NOMO-1 treated with DMSO at 0.1 percent for 48 hours (cell line): Measurements from ENCODE around the gene NAT16.
A peak's percentile ranks its signal among the peaks of the same experiment; 100 is the strongest.

Experiments used
- DNase-seq: peaks from one replicate; lab custom pipeline; 2025; ENCODE audit not compliant: unreplicated experiment; lab: John Stamatoyannopoulos, UW

Gene NAT16

DNA sequence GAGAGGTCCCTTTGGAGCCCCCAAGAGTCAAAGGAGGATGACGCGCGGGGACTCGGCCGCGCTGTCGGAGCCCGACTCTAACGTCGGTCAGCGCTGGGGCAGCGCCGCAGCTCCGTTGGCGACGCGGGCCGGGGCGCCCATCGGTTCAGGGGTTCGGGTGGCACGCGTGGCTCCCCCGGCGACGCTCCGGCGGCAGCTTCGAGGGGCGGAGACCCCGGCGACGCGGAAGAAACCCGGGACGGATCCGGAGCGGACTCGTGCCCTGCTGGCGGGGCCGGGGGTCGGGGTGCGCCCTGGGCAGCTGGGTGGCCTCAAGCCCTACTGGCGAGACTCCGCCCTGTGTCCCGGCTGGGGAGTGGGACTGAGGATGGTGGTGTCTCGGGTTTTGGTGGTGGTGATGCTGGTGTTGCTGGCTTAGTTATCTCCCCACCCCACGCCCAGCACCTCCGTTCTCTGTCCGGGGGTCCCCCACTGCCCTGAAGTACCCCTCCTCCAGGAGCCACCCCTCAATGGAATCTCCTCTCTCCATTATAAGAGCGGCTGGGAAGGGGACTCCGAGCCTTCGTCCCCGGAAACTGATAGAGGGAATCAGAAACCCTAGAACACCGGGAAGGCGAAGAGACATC lies at the start of gene NAT16:
Gene NAT16, minus strand, starts transcription at position 164 of the 626 bp plus-strand sequence. CDS start 5,486 bp downstream, outside the sequence.
- DNase-seq = no peak

DNA sequence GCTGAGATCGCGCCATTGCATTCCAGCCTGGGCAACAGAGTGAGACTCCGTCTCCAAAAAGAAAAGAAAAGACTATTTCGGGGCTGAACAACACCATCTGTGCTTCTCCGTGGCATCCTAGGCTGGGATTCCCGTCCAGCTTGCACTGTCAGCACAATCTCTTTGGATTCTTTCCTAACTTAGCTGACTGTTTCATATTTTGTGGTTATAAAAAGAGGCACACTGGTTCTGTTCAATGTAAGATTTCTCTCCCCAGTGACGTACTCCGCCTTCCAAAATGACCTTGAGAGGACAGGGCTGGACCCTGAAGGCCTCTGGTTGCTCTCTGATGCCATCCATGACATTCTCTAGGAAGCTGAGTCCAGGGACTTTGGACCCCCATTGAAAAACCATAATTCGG lies 46.6 kb upstream of the NAT16 start:
- no peak for DNase-seq

DNA sequence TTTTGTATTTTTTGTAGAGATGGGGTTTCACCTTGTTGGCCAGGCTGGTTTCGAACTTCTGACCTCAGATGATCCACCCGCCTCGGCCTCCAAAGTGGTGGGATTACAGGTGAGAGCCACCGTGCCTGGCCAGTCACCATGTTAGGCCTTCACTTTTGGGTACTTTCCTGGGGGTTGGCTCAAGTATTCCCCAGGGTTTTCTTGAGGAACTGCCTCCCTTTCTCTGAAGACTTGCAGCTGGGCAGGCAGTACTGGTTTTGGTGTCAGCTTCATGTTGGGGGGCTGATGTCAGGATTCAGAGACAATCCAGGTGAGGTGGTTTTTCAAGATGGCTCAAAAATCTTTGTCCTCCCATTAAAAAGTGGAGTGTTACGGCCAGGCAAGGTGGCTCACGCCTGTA lies 45.6 kb upstream of the NAT16 start:
- no peak for DNase-seq

DNA sequence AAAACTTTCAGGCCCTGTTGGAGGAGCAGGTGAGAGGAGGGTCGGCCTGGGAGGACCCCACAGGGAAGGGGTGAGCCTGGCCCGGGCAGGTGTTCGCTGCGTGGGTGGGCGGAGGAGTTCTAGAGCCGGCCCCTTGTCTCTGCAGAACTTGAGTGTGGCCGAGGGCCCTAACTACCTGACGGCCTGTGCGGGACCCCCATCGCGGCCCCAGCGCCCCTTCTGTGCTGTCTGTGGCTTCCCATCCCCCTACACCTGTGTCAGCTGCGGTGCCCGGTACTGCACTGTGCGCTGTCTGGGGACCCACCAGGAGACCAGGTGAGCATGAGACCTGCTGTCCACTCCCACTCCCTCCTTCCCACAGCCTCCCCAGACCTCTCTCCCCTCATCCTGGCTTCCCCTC lies 43.4 kb upstream of the NAT16 start:
- no peak for DNase-seq

DNA sequence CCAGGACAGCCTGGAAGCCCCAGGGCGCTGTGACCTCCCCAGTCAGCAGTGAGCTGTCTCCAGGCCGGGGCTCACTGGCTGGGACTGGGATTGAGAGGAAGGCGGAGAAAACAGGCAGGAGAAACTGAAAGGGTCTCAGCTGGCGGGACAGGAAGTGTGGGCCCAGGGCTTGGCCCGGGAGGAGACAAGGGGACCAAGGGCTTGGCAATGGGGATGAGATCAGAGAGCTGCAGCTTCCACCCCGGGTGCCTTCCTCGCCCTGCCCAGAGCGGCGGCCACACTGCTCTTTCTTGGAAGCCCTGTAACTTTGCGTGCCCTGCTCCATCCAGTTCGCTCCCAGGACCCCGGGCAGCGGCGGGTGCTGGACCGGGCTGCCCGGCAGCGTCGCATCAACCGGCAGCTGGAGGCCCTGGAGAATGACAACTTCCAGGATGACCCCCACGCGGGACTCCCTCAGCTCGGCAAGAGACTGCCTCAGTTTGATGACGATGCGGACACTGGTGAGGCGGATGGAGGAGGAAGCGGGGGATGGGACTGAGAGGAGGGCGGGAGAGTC lies 42.3 kb upstream of the NAT16 start:
- no peak for DNase-seq

DNA sequence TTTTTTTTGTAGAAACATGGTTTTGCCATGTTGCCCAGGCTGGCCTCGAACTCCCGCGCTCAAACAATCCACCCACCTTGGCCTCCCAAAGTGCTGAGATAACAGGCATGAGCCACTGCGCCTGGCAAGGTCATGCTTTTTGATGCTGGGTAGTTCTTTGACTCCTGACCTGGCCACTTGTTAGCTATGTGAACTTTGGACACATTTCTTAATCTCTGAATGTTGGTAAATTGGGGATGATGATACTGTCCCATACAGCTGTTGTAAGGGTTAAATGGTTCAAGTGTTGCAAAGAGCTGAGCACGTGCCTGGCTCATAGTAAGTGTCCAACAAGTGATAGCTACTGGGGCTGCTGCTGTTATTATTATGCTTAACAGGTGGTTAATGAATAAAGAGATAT lies 40.2 kb upstream of the NAT16 start:
- no peak for DNase-seq

DNA sequence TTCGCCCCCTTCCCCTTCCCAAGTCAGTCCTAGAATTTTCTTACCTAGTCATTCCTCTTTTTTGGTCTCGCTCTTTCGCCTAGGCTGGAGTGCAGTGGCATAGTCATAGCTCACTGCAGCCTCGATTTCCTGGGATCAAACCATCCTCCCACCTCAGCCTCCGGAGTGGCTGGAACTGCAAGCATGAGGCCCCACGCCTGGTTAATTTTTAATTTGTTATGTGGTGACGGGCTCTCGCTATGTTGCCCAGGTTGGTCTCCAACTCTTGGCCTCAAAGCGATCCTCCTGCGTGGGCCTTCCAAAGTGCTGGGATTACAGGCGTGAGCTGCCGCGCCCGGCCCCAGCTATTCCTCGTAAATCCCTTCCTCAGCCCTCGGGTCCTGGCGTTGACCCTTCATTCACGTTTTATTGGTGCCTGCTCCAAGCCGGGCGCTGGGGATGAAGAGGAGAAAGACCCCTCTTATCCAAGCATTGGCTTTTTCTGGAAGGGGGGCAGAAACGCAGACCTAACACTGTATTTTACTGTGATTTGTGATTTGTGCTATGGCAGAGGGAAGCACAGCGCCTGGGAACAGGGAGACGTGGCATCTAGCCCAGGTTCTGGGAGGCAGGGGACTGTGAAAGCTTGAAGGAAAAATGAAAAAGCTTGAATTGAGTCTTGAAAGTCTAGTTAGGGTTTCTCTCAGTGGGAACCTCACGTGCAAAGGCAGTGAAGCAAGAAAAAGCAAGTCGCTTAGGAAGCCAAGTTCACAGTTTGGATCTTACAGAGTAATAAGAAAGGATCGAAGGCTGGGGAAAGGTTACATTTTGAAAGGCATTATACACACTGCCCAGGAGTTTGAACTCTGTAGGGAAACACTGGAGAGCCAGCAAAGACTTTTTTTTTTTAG lies 38.4 kb upstream of the NAT16 start:
- DNase-seq = no peak

DNA sequence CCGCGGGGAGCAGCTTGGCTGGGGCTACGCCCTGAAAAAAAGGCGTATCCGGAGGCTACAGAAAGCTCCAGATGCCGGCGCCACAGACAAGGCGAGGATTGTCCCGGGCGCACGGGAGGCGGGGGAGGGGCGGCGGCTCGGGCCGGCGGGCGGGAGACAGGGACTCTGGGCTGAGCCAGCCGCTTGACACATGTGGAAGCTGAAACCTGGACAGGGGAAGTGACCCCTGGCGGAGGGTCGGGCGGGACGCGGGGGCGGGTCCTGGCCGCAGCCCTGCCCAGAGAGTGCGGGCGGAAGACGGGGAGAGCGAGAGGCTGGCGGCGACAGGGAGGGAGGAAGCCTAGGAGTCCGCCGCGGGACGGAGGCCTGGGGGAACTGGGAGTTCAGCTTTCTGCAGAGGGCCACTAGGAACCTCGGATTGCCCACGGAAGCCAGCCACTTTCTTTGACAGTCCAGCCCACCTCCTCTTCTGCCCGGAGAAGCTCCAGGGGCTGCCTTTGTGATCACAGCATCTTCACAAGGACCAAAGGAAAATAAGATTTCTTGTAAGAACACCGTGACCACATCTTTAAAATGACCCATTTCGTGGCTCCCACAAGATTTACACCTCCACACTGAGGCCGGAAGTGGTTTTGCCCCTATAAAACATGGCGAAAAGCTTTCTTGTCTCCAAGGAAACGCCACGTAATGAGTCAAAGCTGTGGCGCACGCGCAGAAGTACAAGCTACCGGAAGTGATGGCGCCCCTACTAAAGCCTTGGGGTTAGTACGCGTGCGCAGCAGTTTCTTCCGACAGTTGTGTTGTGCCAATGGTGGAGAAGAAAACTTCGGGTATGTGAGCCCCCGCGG lies 37.5 kb upstream of the NAT16 start, which contains the start of the genes PLOD3 and ZNHIT1:
Gene PLOD3, minus strand, starts transcription at position 194 of the 848 bp plus-strand sequence. CDS start 307 bp downstream, outside the sequence.
Gene ZNHIT1, plus strand, starts transcription at position 778 of the 848 bp plus-strand sequence. Its CDS starts 31 bp downstream, at position 809.
- DNase-seq = peak; percentile 99

DNA sequence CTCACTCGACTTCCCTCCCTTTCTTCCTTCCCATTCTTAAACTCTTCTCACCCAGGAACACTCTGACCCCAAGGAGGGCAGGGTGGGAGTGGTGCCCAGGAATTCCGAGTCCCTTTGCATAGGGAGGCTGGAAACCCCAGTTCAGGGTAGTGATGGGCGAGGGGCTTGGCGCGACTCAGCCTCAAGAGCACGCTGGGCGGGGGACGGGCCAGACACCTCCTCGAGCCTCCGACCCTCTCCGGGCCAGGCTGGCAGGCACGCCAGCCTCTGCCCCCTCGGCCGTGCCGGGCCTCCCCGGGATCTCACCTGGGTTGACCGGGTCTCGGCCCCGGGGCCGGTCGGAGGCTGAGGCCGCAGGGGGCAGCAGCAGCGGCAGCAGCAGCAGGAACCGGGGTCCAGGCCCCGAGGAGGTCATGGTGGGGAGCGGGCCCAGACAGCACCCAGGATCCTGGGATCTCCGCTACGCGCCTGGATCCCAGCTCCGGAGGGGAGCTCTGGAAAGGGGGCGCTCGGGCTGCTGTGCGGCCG lies 36.8 kb upstream of the NAT16 start:
- no peak for DNase-seq

DNA sequence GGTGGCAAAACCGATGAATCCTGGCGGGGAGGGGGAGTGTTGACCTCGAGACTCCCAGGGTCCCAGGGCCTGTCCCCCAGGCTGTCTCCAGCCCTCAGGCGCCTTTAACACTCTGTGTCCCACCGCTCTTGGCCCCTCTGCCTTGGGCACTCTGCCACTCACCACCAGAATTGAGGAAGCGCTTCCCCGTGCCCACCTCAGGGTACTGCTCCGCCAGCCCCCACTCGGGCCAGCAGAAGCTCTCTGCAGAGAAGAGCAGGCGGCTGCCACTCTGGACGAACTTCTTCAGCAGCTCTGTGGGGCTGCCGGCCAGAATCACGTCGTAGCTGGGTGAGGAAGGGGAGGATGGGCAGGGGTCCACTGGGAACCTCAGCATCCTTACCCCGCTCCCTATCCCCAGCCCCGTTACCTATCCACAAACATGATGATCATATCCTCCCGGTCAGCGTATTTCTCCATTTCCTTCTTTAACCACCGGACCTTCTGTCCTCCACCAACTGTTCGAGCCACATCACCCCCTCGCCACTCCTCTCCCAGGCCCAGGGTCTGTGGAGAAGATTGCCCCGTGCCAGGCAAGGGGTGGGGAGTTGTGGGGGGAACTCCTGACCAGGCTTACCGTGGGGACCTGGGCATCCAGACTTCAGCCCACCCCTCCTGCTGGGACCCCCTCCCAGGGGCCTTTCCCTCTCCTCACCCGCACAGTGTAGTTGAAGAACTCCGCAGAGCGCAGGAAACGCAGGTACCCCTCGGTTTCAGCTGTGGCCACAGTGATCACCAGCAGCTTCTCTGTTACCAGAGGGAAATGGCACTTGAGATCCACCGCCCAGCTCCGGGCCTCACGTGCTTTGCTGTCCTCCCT lies 36.1 kb upstream of the NAT16 start:
- peak; percentile 22 for DNase-seq

DNA sequence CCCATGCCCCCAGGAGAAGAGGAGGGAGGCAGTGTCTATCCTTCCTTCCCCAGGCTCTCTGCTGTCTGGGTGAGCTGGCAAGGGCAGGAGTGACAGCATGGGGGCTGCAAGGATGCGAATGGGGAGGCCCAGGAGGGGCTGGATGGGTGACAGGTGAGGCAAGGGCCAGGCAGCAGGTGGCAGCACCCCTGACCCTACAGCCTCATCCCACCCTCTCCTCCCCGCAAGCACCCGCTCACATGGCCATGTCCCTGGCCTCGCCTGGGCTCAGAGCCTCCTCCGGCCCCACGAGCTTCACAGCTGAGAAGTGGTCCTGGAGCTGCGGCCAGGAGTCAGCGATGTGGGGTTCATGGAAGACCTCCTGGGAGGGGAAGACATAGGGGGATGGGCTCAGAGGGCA lies 31.9 kb upstream of the NAT16 start:
- no peak for DNase-seq

DNA sequence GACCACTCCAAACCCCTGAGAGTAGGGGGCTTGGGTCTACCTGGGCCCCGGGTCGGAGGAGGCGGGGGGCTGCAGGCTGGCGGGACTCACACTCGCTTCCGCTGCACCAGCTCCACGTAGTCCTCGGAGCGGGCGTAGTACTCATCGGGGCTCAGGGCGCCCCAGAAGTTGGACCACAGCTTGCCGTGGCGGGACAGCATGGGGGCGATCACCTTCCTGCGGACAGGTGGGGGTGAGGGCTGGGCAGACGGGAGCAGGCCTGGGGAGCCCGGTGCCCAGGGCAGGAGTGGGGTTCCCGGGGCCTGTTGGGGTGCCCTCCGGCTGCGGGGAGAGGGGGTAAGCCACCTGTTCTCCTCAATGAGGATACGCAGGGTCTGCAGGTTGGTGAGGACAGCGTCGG lies 31.4 kb upstream of the NAT16 start:
- no peak for DNase-seq

DNA sequence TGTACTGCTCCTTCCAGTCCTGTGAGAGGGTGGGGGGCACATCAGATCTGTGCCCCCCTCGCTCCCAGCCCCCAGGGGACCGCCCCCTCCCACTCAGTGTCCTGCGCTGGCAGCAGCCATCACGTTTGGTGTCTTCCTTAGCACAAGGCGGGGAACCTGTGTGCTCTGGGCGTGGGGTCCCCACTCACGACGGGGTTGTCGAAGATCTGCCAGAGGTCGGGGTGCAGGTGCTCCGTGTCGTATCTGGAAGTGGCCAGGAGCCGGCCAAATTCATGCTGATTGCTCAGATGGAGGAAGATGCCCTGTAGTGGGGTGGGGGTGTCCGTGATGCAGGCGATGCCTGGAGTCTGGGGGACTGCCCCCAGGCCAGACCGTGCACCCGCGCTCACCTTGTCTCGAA lies 30.1 kb upstream of the NAT16 start:
- DNase-seq = no peak

DNA sequence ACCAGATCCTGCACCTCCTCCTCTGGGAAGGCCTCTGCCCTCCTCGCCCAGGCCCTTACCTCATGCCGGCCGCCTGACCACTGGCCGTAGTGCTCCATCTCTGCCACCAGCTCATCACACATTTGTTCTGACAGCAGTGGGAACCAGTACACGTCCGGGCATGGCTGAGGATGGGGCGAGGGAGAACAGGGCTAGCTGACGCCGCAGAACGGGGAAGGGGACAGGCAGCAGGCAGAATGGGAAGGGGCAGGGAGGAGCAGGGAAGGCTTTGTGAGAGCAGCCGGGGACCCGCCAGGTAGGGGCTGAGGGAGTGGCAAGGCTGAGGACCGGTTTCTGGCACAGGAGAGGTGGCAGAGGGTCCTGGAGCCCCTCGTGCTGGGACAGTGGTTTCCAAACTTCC lies 28.7 kb upstream of the NAT16 start:
- no peak for DNase-seq

DNA sequence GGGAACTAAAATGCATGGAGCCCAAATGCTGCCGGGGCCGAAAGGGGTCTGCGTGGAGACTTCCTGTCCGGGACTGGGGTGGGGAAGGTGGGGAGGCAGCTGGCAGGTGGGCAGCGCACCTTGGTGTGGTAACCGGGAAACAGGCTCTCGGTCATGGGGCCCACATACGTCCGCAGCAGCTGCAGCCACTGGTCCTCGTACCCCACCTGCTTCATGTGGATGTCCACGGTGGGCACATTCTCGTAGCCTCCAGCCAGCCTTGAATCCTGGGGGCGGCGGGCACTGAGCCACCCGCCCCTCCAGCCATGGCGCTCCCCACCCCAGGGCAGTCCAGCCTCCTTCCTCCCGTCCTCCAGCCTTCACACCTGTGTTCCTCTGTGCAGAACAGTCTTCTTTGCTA lies 27.4 kb upstream of the NAT16 start:
- no peak for DNase-seq

DNA sequence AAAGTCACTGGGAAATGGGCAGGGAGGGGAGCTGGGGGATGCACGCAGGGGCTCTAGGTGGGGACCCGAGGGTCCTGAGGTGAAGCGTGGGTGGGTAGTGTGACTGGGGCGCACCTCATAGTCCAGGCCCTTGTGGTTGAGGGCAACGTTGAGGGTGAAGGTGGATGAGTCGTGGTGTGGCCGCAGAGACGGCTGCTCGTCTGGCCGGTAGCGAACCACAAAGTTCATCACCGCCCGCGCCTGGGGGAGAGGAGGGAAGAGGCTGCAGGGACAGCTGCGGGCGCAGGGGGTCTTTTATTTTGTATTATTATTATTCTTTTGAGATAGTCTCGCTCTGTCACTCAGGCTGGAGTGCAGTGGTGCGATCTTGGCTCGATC lies 26.6 kb upstream of the NAT16 start:
- DNase-seq = no peak

DNA sequence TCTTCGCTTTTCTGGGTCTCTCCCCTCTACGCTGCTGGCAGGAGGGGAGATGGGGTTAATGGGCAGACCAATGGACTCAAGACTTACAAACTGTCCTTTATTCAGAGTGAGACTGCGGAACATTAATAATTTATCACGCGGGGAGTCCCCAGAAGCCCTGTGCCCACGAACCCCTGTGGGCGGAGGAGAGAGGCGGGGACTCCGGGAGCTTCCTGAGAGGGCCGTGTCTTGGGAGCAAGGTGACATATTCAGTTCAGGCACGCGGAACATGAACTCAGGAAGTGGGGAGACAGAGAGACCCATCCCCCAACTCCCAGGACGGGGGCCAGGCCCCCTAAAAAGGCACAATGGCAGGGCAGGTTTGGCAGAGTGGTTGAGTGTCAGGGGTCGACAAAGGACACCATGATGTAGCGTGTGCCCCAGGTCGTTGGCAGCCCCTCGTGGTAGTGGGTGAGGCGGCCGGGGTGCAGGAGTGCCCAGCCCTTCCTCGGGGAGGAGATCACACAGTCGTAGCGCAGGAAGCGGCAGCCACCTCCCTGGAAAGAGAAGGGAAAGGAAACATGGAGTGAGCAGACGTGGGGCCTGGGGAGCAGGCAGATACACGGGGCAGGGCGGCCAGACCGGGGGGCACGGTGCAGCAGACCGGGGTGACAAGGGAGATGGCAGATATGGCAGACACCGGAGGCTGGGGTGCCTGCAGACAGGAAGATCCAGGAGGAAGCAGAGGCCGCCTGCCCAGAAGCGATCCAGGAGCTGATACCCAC lies 26.0 kb upstream of the NAT16 start:
- DNase-seq = no peak

DNA sequence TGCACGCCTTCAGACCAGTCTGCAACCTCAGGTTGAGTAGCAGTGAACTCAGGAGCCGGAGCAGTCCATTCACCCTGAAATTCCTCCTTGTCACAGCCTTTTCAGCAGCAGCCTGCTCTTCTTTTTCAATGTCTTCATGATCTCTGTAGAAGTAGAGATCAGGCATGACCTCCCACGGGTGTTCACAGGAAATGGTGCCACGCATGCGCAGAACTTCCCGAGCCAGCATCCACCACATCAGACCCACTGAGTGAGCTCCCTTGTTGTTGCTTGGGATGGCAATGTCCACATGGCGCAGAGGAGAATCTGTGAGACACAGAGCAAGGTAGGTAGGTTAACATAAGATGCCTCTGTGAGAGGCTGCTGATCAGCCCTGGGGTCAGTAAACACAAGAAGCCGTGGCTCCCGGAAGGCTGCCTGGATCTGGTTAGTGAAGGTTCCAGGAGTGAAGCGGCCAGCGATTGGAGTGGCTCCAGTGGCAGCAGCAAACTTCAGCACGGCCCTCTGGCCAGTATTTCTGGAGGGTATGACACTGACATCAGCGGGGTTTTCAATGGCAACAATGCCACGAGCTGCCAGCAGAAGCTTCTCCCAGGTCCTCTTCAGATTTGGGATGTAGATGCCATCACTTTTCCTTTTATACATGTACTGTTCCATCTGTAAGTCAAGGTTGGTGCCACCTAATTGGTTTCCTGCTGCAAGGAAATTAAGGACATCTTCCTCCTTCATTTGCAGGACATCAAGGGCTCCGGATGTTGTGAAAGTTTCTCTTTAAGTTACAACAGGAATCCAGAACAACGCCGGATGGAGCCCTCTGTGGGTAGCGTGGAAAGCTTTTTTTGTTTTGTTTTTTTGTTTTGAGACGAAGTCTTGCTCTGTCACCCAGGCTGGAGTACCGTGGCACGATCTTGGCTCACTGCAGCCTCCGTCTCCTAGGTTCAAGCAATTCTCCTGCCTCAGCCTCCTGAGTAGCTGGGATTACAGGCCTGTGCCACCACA lies 23.9 kb upstream of the NAT16 start:
- DNase-seq = peak; percentile 88
